ENCODE data around the gene SHISAL2A. TPM values are rescaled to one million over a fixed set of nuclear protein-coding genes. Genes with fewer than 3 reads are reported as not detected.

Gene SHISAL2A
- total and polyA plus RNA-seq, 2 donors (not counting 1 experiment from before 2014, with no cell fraction given) = not detected

DNA sequence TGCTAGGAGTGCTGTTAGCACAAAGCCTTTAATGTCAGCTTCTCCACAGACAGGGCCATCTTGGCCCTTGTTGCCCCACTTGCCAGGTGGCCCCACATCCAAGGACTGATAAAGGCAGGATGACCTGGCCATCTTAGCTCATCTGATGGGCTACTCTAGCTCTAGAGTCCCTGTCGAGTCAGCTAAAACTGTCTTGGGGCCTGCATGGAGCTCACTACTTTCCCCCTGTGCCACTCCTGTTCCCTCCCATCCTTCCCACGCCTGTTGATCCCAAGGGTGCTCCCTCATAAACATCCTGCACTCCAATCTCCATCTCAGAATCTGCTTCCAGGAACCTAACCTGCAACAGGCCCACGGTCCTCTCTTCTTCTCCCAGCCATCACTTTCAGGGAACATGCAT lies 31.4 kb upstream of the SHISAL2A start:
- H3K9me3 ChIP-seq (ENCODE audit: control insufficient read depth, insufficient read depth, low read depth, low read length) = no peaks in the 10 kb centered on the region
- H3K9ac ChIP-seq (ENCODE audit: insufficient read depth, low read length) = no peak overlapping the region
- peak overlapping the region in 2 of 4 experiments; percentile 34 to 55 for H3K4me3 ChIP-seq (replicated peaks in 1 of 4; ENCODE audit: control extremely low read depth in 1 of 4, insufficient read depth in 1 of 4, low read depth in 3 of 4, low read length in 4 of 4)
- TF ChIP-seq EZH2 (IDR thresholded peaks at IDR 0.05; ENCODE audit: low read length, missing control alignments) (no peak), CTCF (conservative IDR thresholded peaks at IDR 0.05 in 1 of 2, IDR thresholded peaks at IDR 0.05 in 1 of 2; ENCODE audit: low read depth in 1 of 2, low read length in 2 of 2) (no peak)
- no peak overlapping the region for H3K4me2 ChIP-seq (ENCODE audit: extremely low read depth, insufficient read depth, low read length)
- H2AFZ ChIP-seq (ENCODE audit: low read length) = peak overlapping the region; percentile 91
- peaks cover 6% of the 10 kb centered on the region for H3K4me1 ChIP-seq (ENCODE audit: control insufficient read depth, extremely low read depth, insufficient read depth, low read length)
- H4K20me1 ChIP-seq (ENCODE audit: control insufficient read depth, extremely low read depth, insufficient read depth, low read length) = no peaks in the 10 kb centered on the region
- no peaks in the 10 kb centered on the region for H3K36me3 ChIP-seq (ENCODE audit: control insufficient read depth, insufficient read depth, low read length)
- H3K27ac ChIP-seq (ENCODE audit: insufficient read depth, low read length) = no peak overlapping the region
- DNase-seq (ENCODE audit: low read depth in 2 of 2) = no peak
- no peaks in the 10 kb centered on the region for H3K79me2 ChIP-seq (ENCODE audit: control insufficient read depth, insufficient read depth, low read length)
- no peaks in the 10 kb centered on the region for H3K27me3 ChIP-seq (ENCODE audit: control insufficient read depth, insufficient read depth, low read length)

DNA sequence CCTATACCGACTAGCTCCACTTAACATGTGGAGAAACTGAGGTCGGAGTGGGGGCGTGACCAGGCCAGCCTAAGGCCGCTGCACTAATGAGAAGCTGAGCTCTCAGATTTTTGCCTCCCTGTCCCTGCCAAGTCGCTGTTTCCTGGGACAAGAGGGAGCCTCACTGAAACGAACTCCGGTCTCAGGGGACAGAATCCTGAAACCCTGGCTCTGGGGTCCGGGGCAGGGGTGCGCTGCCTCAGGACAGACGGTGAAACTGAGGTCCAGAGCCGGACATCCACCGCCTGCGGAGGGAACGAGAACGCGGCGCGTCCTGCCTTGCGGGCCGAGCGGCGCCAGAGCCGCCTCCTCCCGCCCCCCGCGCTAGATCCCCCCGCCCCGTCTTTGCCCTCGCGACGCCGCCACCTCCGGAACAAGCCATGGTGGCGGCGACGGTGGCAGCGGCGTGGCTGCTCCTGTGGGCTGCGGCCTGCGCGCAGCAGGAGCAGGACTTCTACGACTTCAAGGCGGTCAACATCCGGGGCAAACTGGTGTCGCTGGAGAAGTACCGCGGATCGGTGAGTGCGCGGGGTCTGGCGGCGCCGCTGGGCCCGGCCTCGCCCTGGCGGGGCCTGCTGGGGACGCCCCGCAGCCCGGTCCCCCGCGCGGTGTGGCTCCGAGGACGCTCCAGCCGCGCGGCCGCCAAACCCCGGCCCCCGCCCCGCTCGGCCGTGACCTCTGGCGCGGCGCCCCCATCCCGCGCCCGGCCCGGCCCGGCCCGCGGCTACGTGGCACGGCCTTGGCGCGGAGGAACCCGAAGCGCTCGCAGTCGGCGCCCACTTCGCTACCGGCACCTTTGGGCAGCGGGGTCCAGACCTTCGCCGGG lies 30.7 kb upstream of the SHISAL2A start, which contains the start of gene GPX7:
Gene GPX7, plus strand, starts transcription at position 381 of the 865 bp plus-strand sequence. Its CDS starts 39 bp downstream, at position 420.
- peak; percentile 68 to 69 for DNase-seq (ENCODE audit: low read depth in 2 of 2)
- H3K36me3 ChIP-seq (ENCODE audit: control insufficient read depth, insufficient read depth, low read length) = no peaks in the 10 kb centered on the region
- no peaks in the 10 kb centered on the region for H3K79me2 ChIP-seq (ENCODE audit: control insufficient read depth, insufficient read depth, low read length)
- TF ChIP-seq CTCF (conservative IDR thresholded peaks at IDR 0.05 in 1 of 2, IDR thresholded peaks at IDR 0.05 in 1 of 2; ENCODE audit: low read depth in 1 of 2, low read length in 2 of 2) (no peak), EZH2 (IDR thresholded peaks at IDR 0.05; ENCODE audit: low read length, missing control alignments) (no peak)
- peak within 1 kb of the TSS; percentile 85 for H3K4me2 ChIP-seq (ENCODE audit: extremely low read depth, insufficient read depth, low read length)
- peak within 1 kb of the TSS; percentile 78 for H3K9ac ChIP-seq (ENCODE audit: insufficient read depth, low read length)
- peaks cover 6% of the 10 kb centered on the region for H3K4me1 ChIP-seq (ENCODE audit: control insufficient read depth, extremely low read depth, insufficient read depth, low read length)
- H3K4me3 ChIP-seq (replicated peaks in 1 of 4; ENCODE audit: control extremely low read depth in 1 of 4, insufficient read depth in 1 of 4, low read depth in 3 of 4, low read length in 4 of 4) = peak within 1 kb of the TSS; percentile 35 to 55 (median 46)
- H3K9me3 ChIP-seq (ENCODE audit: control insufficient read depth, insufficient read depth, low read depth, low read length) = no peaks in the 10 kb centered on the region
- H4K20me1 ChIP-seq (ENCODE audit: control insufficient read depth, extremely low read depth, insufficient read depth, low read length) = no peaks in the 10 kb centered on the region
- peak within 1 kb of the TSS; percentile 92 for H2AFZ ChIP-seq (ENCODE audit: low read length)
- no peaks in the 10 kb centered on the region for H3K27me3 ChIP-seq (ENCODE audit: control insufficient read depth, insufficient read depth, low read length)
- peak within 1 kb of the TSS; percentile 46 for H3K27ac ChIP-seq (ENCODE audit: insufficient read depth, low read length)

DNA sequence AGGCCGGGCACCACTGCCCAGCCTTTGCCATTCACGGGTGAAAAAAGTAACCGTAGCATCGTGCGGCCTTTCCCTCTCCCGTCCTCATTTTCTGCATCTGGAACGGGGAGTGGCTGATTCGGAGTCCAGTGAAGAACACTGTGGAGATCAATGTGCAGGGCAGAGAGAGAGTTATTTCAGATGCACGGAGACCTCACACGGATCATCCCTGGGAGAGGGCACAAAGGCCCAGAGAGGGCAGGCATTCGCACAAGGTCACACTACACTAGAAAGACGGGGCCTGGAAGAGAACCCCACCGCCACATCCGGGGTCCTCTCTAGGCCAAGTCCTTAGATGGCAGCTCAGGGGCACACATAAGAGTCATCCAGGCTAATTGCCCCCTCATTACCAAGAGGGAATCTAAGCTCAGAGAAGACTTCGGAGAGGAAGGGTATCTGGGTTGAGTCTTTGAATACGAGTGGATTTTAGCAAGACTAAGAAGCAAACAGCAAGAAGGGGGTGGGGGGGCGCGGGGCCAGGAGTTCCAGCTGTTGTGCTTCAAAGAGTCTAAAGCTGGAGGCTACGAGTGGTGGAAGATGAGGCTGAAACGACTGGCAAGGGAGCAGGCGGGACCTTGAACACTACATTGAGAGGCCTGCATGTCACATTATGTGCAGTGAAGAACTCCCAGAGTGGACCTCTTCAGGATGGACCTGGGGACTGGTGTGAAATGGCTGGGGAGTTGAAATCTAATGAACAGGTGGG lies 29.9 kb upstream of the SHISAL2A start:
- H3K4me1 ChIP-seq (ENCODE audit: control insufficient read depth, extremely low read depth, insufficient read depth, low read length) = peaks cover 6% of the 10 kb centered on the region
- DNase-seq (ENCODE audit: low read depth in 2 of 2) = peak; percentile 17 to 44
- TF ChIP-seq CTCF (conservative IDR thresholded peaks at IDR 0.05 in 1 of 2, IDR thresholded peaks at IDR 0.05 in 1 of 2; ENCODE audit: low read depth in 1 of 2, low read length in 2 of 2) = no peak
- no peak for TF ChIP-seq EZH2 (IDR thresholded peaks at IDR 0.05; ENCODE audit: low read length, missing control alignments)
- peak overlapping the region; percentile 46 for H3K27ac ChIP-seq (ENCODE audit: insufficient read depth, low read length)
- H3K36me3 ChIP-seq (ENCODE audit: control insufficient read depth, insufficient read depth, low read length) = no peaks in the 10 kb centered on the region
- H2AFZ ChIP-seq (ENCODE audit: low read length) = peak overlapping the region; percentile 92
- H3K27me3 ChIP-seq (ENCODE audit: control insufficient read depth, insufficient read depth, low read length) = no peaks in the 10 kb centered on the region
- peak overlapping the region; percentile 85 for H3K4me2 ChIP-seq (ENCODE audit: extremely low read depth, insufficient read depth, low read length)
- H3K79me2 ChIP-seq (ENCODE audit: control insufficient read depth, insufficient read depth, low read length) = no peaks in the 10 kb centered on the region
- H3K9ac ChIP-seq (ENCODE audit: insufficient read depth, low read length) = peak overlapping the region; percentile 78
- H3K9me3 ChIP-seq (ENCODE audit: control insufficient read depth, insufficient read depth, low read depth, low read length) = no peaks in the 10 kb centered on the region
- H3K4me3 ChIP-seq (replicated peaks in 1 of 4; ENCODE audit: control extremely low read depth in 1 of 4, insufficient read depth in 1 of 4, low read depth in 3 of 4, low read length in 4 of 4) = peak overlapping the region; percentile 35 to 52 (median 46)
- no peaks in the 10 kb centered on the region for H4K20me1 ChIP-seq (ENCODE audit: control insufficient read depth, extremely low read depth, insufficient read depth, low read length)

Measured in fibroblast of lung (primary cell).